GM12878 (cell line): ENCODE measurements around the gene NACAD. TPM values are rescaled to one million over a fixed set of nuclear protein-coding genes. Genes with fewer than 3 reads are reported as not detected.

ENCODE experiments used
- ATAC-seq: fragments of 200-7000 bp; cut with Tn5 transposase; 3 replicates; pipeline ENCODE4 v1.9.1; 2020; ENCODE audit warnings: mild to moderate bottlenecking, moderate library complexity
- BruUV-seq: library from RNA; stranded (reverse); fragments of 400-500 nt; replicated peaks from 2 replicates; lab custom pipeline; 2021; lab: Mats Ljungman, UMichigan
- CTCF ChIA-PET: fragments of 300-600 bp; sonication (Branson Sonifier 250); formaldehyde crosslinking; extraction: SDS; loops from one replicate; lab custom pipeline; 2021; ENCODE audit warnings: inconsistent platforms; lab: Yijun Ruan, JAX
- POLR2A ChIA-PET: fragments of 350-600 bp; formaldehyde crosslinking; extraction: SDS; loops from one replicate; lab custom pipeline; 2021; ENCODE audit warnings: inconsistent platforms; lab: Charles Lee
- RAD21 ChIA-PET: fragments of 300-600 bp; sonication (Branson Sonifier 250); formaldehyde crosslinking; loops from one replicate; lab custom pipeline; 2023; ENCODE audit warnings: antibody characterized with exemption; ENCODE audit not compliant: unreplicated experiment; lab: Charles Lee
- SMC1A ChIA-PET: fragments of 300-600 bp; sonication (Branson Sonifier 250); formaldehyde crosslinking; loops from one replicate; lab custom pipeline; 2023; ENCODE audit not compliant: unreplicated experiment, uncharacterized antibody; lab: Charles Lee
- DNase-seq: peaks from one replicate; pipeline ENCODE4 v3.0.0-alpha.2; 2011; ENCODE audit warnings: low read depth, low spot score
- FAIRE-seq: peaks from 3 replicates; lab custom pipeline; 2011; peaks lifted over from hg19 to GRCh38; lab: Jason Lieb, UNC
- H2AFZ ChIP-seq: 2 replicates; pipeline ENCODE4 v1.6.0; 2011; ENCODE audit warnings: low read depth, low read length, control low read depth; ENCODE audit not compliant: control insufficient read depth
- H3K27ac ChIP-seq: 2 replicates; pipeline ENCODE4 v1.5.1; 2011; ENCODE audit warnings: control low read depth; ENCODE audit not compliant: control insufficient read depth, insufficient read depth
- H3K27me3 ChIP-seq, 2 experiments: replicated peaks in 1 of 2; 2 replicates each; pipeline versions ENCODE4 v1.6.0 to v1.6.1; 2011; ENCODE audit warnings: low read length in 1 of 2; ENCODE audit not compliant: control insufficient read depth in 2 of 2, insufficient read depth in 2 of 2
- H3K36me3 ChIP-seq, 2 experiments: 2 replicates each; pipeline ENCODE4 v1.5.1; 2011; ENCODE audit warnings: low read length in 1 of 2; ENCODE audit not compliant: control insufficient read depth in 2 of 2, insufficient read depth in 2 of 2
- H3K4me1 ChIP-seq: 2 replicates; pipeline ENCODE4 v1.6.1; 2011; ENCODE audit warnings: mild to moderate bottlenecking, low read length, moderate library complexity, mixed read lengths; ENCODE audit not compliant: control insufficient read depth, insufficient read depth
- H3K4me2 ChIP-seq: 2 replicates; pipeline ENCODE4 v1.6.0; 2011; ENCODE audit warnings: control low read depth; ENCODE audit not compliant: control insufficient read depth, insufficient read depth
- H3K4me3 ChIP-seq: fragments of 200-600 bp; sonication (generic); 2 replicates; pipeline ENCODE4 v1.5.1; 2016
- H3K79me2 ChIP-seq: 2 replicates; pipeline ENCODE4 v1.6.0; 2011; ENCODE audit warnings: low read length; ENCODE audit not compliant: control insufficient read depth, insufficient read depth
- H3K9ac ChIP-seq: 2 replicates; pipeline ENCODE4 v1.8.0; 2011; ENCODE audit warnings: low read length, control low read depth, mixed read lengths; ENCODE audit not compliant: control insufficient read depth, insufficient read depth
- H3K9me3 ChIP-seq: replicated peaks from 3 replicates; pipeline ENCODE4 v1.5.1; 2011; ENCODE audit warnings: mild to moderate bottlenecking, low read length; ENCODE audit not compliant: control insufficient read depth, insufficient read depth
- H4K20me1 ChIP-seq: 2 replicates; pipeline ENCODE4 v1.6.0; 2011; ENCODE audit not compliant: control insufficient read depth, insufficient read depth
- EED ChIP-seq: sonication (generic); IDR thresholded peaks from 2 replicates; pipeline ENCODE4 v1.6.1; 2016; ENCODE audit warnings: antibody characterized with exemption, low read depth
- FOS ChIP-seq: IDR thresholded peaks from 3 replicates; pipeline ENCODE4 v1.6.1; 2011; ENCODE audit warnings: borderline replicate concordance; ENCODE audit not compliant: insufficient read length; ENCODE audit errors: extremely low read depth
- FOXM1 ChIP-seq: IDR thresholded peaks from 2 replicates; pipeline ENCODE4 v1.6.1; 2012; ENCODE audit warnings: low read depth, mild to moderate bottlenecking, inconsistent platforms, low read length, moderate library complexity
- IKZF2 ChIP-seq, 2 experiments: fragments of 450-650 bp; IDR thresholded peaks; 2 replicates each; pipeline ENCODE4 v1.6.1; 2017; ENCODE audit warnings: mild to moderate bottlenecking in 2 of 2, moderate library complexity in 2 of 2
- IRF4 ChIP-seq: IDR thresholded peaks from 2 replicates; pipeline ENCODE4 v1.6.1; 2011; ENCODE audit warnings: low read depth, low read length
- JUNB ChIP-seq: IDR thresholded peaks from 2 replicates; pipeline ENCODE4 v1.6.1; 2016; ENCODE audit warnings: antibody characterized with exemption, mild to moderate bottlenecking
- LARP7 ChIP-seq: fragments of 450-650 bp; IDR thresholded peaks from 2 replicates; pipeline ENCODE4 v1.6.1; 2017; ENCODE audit warnings: mild to moderate bottlenecking
- POLR2AphosphoS2 ChIP-seq: IDR thresholded peaks from 2 replicates; pipeline ENCODE4 v1.6.1; 2011; ENCODE audit warnings: low read depth, mild to moderate bottlenecking, low read length, improper control_type of control experiment, moderate library complexity
- RELA ChIP-seq: fragments of 450-650 bp; IDR thresholded peaks from 2 replicates; pipeline ENCODE4 v1.8.0; 2014; ENCODE audit warnings: borderline replicate concordance; ENCODE audit not compliant: partially characterized antibody
- SMC3 ChIP-seq: IDR thresholded peaks from 2 replicates; pipeline ENCODE4 v1.6.1; 2011; ENCODE audit warnings: low read length, improper control_type of control experiment, borderline replicate concordance
- ZNF207 ChIP-seq: fragments of 450-650 bp; IDR thresholded peaks from 2 replicates; pipeline ENCODE4 v1.6.1; 2014; ENCODE audit warnings: antibody characterized with exemption, mild to moderate bottlenecking, borderline replicate concordance
- WGBS: methylation state at CpG from one replicate; pipeline ENCODE4 v1.1.6; 2016; ENCODE audit warnings: low lambda C conversion rate; ENCODE audit not compliant: insufficient replicate concordance, insufficient coverage; ENCODE audit errors: missing lambda C conversion rate; 5-methylcytosine and 5-hydroxymethylcytosine counted together
- in situ Hi-C: fragments of 300-500 bp; cut with MboI; formaldehyde crosslinking; loops from 9 replicates; pipeline ENCODE4 v1.14.3; 2018; ENCODE audit warnings: mixed read lengths
- intact Hi-C: fragments of 100-400 bp; cut with micrococcal nuclease; formaldehyde crosslinking; loops from one replicate; pipeline ENCODE4 v1.14.2; 2022; ENCODE audit not compliant: unreplicated experiment
- polyA plus RNA-seq, 11 experiments: library from polyadenylated mRNA; depleted of rRNA in 4 of 11; unstranded in 6 of 11; stranded (reverse) in 5 of 11; fragments of >200 nt; fragmentation: Nextera tagmentation in 4 of 11; fragmentation: Illumina TruSeq in 1 of 11; extraction: Ambion mirVana in 4 of 11; extraction: Trizol in 1 of 11; gene quantifications; 1 replicate in 1 of 11; 2 replicates in 10 of 11; pipeline versions ENCODE4 v1.2.1 to v1.2.3, GENCODE V29; 2011 to 2016; ENCODE audit warnings: inconsistent platforms in 2 of 11, missing spikeins in 2 of 11, low read depth in 1 of 11
- total RNA-seq, 4 experiments: library from RNA; depleted of rRNA in 3 of 4; stranded (reverse); fragments of >200 nt in 3 of 4; fragmentation: Illumina TruSeq in 1 of 4; extraction: Trizol in 1 of 4; gene quantifications; 2 replicates each; pipeline versions ENCODE4 v1.2.1 to v1.2.3, GENCODE V29; 2013 to 2021
- TF ChIP-seq, protein P1 (sequence below): IDR thresholded peaks from 2 replicates; pipeline ENCODE4 v1.6.1; 2011; ENCODE audit warnings: low read depth, low read length, improper control_type of control experiment, borderline replicate concordance
- TF ChIP-seq, protein P2 (sequence below): fragments of 450-650 bp; formaldehyde crosslinking; IDR thresholded peaks from 2 replicates; pipeline ENCODE4 v1.4.0; 2022; ENCODE audit warnings: mild to moderate bottlenecking, moderate library complexity
- TF ChIP-seq, protein P3 (sequence below): IDR thresholded peaks from 2 replicates; pipeline ENCODE4 v1.6.1; 2011; ENCODE audit warnings: low read depth, mild to moderate bottlenecking, low read length, moderate library complexity, borderline replicate concordance; ENCODE audit errors: extremely low read depth
- TF ChIP-seq, protein P4 (sequence below): fragments of 450-650 bp; IDR thresholded peaks from 2 replicates; pipeline ENCODE4 v1.6.1; 2016; ENCODE audit warnings: mild to moderate bottlenecking
- TF ChIP-seq, protein P5 (sequence below): fragments of 450-650 bp; formaldehyde crosslinking; IDR thresholded peaks from 2 replicates; pipeline ENCODE4 v1.5.0; 2022; ENCODE audit warnings: mild to moderate bottlenecking, missing genetic modification characterization

Gene NACAD
- total and polyA plus RNA-seq, 10 of the 15 experiments (the other 5 are each of a cell fraction or from before 2014, with no cell fraction given), result not detected

DNA sequence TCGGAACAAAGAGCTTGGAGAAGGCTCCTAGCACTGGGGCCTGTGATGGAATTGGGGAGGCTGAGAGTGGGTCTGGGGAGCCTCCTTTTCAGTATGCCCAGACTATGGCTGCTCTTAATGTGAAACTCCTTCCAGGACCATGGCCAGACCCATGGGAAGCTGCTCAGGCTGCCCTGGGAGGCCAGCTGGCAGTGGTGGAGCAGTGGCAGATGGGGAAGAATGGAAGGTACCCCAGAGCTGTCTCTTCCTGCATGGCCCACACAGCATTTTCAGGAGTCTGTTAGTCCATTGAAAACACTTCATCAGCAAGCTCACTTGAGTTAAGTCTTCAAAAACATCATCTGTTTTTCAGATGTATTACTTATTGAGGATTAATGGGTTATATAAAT lies 18.5 kb downstream of the NACAD start:
- Histone ChIP-seq H3K9me3 (no peaks in the 10 kb centered on the region), H3K4me1 (no peaks in the 10 kb centered on the region), H3K27me3 (no peaks in the 10 kb centered on the region), H3K4me3 (no peak overlapping the region), H3K9ac (no peak overlapping the region), H3K79me2 (no peaks in the 10 kb centered on the region), H3K27ac (no peak overlapping the region), H3K4me2 (no peak overlapping the region), H3K36me3 (peaks cover 35 to 65% of the 10 kb centered on the region in 2 experiments), H4K20me1 (peaks cover 6% of the 10 kb centered on the region; the same call in 1 of the 2 replicates), H2AFZ (no peak overlapping the region)
- ATAC-seq (no peak), FAIRE-seq (no peak), DNase-seq (no peak)
- BruUV-seq, result no TSS peak
- POLR2A ChIA-PET, result interaction anchor here (1.1 kb wide), 1 partner anchor 96 kb away, joined by 3 read pairs; no protein-coding TSS in a partner anchor
- SMC1A ChIA-PET, result interaction anchor here (0.7 to 1.0 kb wide), 3 partner anchors 36 to 72 kb away, joined by 3 read pairs; no protein-coding TSS in a partner anchor
- WGBS, result 100% methylated on average over 1 of the region's 1 CpG
- intact Hi-C loops (no loop called here), in situ Hi-C loops (no loop called here)
- TF ChIP-seq EED (no peak), SMC3 (no peak), POLR2AphosphoS2 (no peak), FOXM1 (no peak), FOS (no peak), LARP7 (no peak), RELA (no peak), JUNB (no peak), ZNF207 (no peak), IRF4 (no peak), IKZF2 (IDR thresholded peaks at IDR 0.05) (no peak)
- TF ChIP-seq, protein P1, sequence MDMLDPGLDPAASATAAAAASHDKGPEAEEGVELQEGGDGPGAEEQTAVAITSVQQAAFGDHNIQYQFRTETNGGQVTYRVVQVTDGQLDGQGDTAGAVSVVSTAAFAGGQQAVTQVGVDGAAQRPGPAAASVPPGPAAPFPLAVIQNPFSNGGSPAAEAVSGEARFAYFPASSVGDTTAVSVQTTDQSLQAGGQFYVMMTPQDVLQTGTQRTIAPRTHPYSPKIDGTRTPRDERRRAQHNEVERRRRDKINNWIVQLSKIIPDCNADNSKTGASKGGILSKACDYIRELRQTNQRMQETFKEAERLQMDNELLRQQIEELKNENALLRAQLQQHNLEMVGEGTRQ, result no peak
- TF ChIP-seq, protein P2, sequence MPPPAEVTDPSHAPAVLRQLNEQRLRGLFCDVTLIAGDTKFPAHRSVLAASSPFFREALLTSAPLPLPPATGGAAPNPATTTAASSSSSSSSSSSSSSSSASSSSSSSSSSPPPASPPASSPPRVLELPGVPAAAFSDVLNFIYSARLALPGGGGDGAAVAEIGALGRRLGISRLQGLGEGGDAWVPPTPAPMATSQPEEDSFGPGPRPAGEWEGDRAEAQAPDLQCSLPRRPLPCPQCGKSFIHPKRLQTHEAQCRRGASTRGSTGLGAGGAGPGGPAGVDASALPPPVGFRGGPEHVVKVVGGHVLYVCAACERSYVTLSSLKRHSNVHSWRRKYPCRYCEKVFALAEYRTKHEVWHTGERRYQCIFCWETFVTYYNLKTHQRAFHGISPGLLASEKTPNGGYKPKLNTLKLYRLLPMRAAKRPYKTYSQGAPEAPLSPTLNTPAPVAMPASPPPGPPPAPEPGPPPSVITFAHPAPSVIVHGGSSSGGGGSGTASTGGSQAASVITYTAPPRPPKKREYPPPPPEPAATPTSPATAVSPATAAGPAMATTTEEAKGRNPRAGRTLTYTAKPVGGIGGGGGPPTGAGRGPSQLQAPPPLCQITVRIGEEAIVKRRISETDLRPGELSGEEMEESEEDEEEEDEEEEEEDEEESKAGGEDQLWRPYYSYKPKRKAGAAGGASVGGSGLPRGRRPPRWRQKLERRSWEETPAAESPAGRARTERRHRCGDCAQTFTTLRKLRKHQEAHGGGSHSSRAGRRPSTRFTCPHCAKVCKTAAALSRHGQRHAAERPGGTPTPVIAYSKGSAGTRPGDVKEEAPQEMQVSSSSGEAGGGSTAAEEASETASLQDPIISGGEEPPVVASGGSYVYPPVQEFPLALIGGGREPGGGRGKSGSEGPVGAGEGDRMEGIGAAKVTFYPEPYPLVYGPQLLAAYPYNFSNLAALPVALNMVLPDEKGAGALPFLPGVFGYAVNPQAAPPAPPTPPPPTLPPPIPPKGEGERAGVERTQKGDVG, result no peak
- TF ChIP-seq, protein P3, sequence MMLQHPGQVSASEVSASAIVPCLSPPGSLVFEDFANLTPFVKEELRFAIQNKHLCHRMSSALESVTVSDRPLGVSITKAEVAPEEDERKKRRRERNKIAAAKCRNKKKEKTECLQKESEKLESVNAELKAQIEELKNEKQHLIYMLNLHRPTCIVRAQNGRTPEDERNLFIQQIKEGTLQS, result no peak
- TF ChIP-seq, protein P4, sequence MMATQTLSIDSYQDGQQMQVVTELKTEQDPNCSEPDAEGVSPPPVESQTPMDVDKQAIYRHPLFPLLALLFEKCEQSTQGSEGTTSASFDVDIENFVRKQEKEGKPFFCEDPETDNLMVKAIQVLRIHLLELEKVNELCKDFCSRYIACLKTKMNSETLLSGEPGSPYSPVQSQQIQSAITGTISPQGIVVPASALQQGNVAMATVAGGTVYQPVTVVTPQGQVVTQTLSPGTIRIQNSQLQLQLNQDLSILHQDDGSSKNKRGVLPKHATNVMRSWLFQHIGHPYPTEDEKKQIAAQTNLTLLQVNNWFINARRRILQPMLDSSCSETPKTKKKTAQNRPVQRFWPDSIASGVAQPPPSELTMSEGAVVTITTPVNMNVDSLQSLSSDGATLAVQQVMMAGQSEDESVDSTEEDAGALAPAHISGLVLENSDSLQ, result no peak
- TF ChIP-seq, protein P5, sequence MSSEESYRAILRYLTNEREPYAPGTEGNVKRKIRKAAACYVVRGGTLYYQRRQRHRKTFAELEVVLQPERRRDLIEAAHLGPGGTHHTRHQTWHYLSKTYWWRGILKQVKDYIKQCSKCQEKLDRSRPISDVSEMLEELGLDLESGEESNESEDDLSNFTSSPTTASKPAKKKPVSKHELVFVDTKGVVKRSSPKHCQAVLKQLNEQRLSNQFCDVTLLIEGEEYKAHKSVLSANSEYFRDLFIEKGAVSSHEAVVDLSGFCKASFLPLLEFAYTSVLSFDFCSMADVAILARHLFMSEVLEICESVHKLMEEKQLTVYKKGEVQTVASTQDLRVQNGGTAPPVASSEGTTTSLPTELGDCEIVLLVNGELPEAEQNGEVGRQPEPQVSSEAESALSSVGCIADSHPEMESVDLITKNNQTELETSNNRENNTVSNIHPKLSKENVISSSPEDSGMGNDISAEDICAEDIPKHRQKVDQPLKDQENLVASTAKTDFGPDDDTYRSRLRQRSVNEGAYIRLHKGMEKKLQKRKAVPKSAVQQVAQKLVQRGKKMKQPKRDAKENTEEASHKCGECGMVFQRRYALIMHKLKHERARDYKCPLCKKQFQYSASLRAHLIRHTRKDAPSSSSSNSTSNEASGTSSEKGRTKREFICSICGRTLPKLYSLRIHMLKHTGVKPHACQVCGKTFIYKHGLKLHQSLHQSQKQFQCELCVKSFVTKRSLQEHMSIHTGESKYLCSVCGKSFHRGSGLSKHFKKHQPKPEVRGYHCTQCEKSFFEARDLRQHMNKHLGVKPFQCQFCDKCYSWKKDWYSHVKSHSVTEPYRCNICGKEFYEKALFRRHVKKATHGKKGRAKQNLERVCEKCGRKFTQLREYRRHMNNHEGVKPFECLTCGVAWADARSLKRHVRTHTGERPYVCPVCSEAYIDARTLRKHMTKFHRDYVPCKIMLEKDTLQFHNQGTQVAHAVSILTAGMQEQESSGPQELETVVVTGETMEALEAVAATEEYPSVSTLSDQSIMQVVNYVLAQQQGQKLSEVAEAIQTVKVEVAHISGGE (CRISPR knock-in tag), result no peak
- RAD21 ChIA-PET, result no interaction called here
- CTCF ChIA-PET, result interaction anchor here (0.9 kb wide), 1 partner anchor 67 kb away, joined by 3 read pairs; no protein-coding TSS in a partner anchor
